GM21723 (cell line): ENCODE results near the gene ADGRE1.

ENCODE experiments used
- ATAC-seq: cut with Tn5 transposase; IDR thresholded peaks from one replicate; pipeline ENCODE4 v1.9.1; 2021; ENCODE audit warnings: mild to moderate bottlenecking, moderate library complexity; ENCODE audit not compliant: unreplicated experiment

Gene ADGRE1

GRCh38 chr19:6947745-6948144, 60.4 kb downstream of the ADGRE1 start:
- ATAC-seq = no peak

GRCh38 chr19:6948884-6949283, 61.5 kb downstream of the ADGRE1 start:
- ATAC-seq = no peak

GRCh38 chr19:6952956-6953355, 65.6 kb downstream of the ADGRE1 start:
- no peak for ATAC-seq

- no peak for ATAC-seq
Observed at GRCh38 chr19:6955082-6955481, 67.7 kb downstream of the ADGRE1 start.

- no peak for ATAC-seq
Observed at GRCh38 chr19:6956573-6956972, 69.2 kb downstream of the ADGRE1 start.

GRCh38 chr19:6958791-6959190, 71.4 kb downstream of the ADGRE1 start:
- no peak for ATAC-seq

GRCh38 chr19:6963244-6963852, 76.0 kb downstream of the ADGRE1 start:
- ATAC-seq = no peak

GRCh38 chr19:6963937-6964336, 76.6 kb downstream of the ADGRE1 start:
- ATAC-seq = no peak

- ATAC-seq = no peak
Observed at GRCh38 chr19:6967967-6968366, 80.6 kb downstream of the ADGRE1 start.

- ATAC-seq = no peak
Observed at GRCh38 chr19:6969490-6969889, 82.1 kb downstream of the ADGRE1 start.

GRCh38 chr19:6970021-6970420, 82.6 kb downstream of the ADGRE1 start:
- ATAC-seq = no peak

- ATAC-seq = no peak
Observed at GRCh38 chr19:6970443-6970842, 83.1 kb downstream of the ADGRE1 start.

GRCh38 chr19:6971366-6971765, 84.0 kb downstream of the ADGRE1 start:
- no peak for ATAC-seq

GRCh38 chr19:6976197-6976596, 88.8 kb downstream of the ADGRE1 start:
- no peak for ATAC-seq

GRCh38 chr19:6979399-6979798, 92.0 kb downstream of the ADGRE1 start:
- no peak for ATAC-seq

- ATAC-seq = no peak
Observed at GRCh38 chr19:6983448-6983847, 96.1 kb downstream of the ADGRE1 start.

- no peak for ATAC-seq
Observed at GRCh38 chr19:6987850-6988249, 100.5 kb downstream of the ADGRE1 start.

GRCh38 chr19:6988257-6988656, 100.9 kb downstream of the ADGRE1 start:
- no peak for ATAC-seq
